H1 (cell line): ENCODE measurements around the gene HERC4. TPM values are rescaled to one million over a fixed set of nuclear protein-coding genes. Genes with fewer than 3 reads are reported as not detected.

Source experiments
- ASH2L ChIP-seq: fragments of 200-600, 300-600 bp; sonication (generic); IDR thresholded peaks from one replicate; pipeline ENCODE4 v1.7.1; 2017; ENCODE audit warnings: low read length
- CHD2 ChIP-seq: IDR thresholded peaks from 2 replicates; pipeline ENCODE4 v1.6.1; 2012; ENCODE audit warnings: low read length, improper control_type of control experiment
- KDM1A ChIP-seq: fragments of 200-600, 300-600 bp; sonication (generic); IDR thresholded peaks from 2 replicates; pipeline ENCODE4 v1.7.1; 2016; ENCODE audit warnings: mild to moderate bottlenecking, low read length, borderline replicate concordance
- KDM5A ChIP-seq: fragments of 200-600 bp; IDR thresholded peaks from 2 replicates; pipeline ENCODE4 v1.7.1; 2012; ENCODE audit warnings: mild to moderate bottlenecking, low read length, inconsistent platforms, mixed read lengths
- POLR2A ChIP-seq, 2 experiments: IDR thresholded peaks; 1 replicate in 1 of 2; 2 replicates in 1 of 2; pipeline ENCODE4 v1.6.1; 2011; ENCODE audit warnings: low read depth in 2 of 2, low read length in 2 of 2, mild to moderate bottlenecking in 2 of 2; ENCODE audit errors: control extremely low read depth in 1 of 2
- RBBP5 ChIP-seq: IDR thresholded peaks from 2 replicates; pipeline ENCODE4 v1.7.1; 2012; ENCODE audit warnings: low read depth, mild to moderate bottlenecking, inconsistent platforms, low read length, moderate library complexity, borderline replicate concordance
- RFX5 ChIP-seq: IDR thresholded peaks from 2 replicates; pipeline ENCODE4 v1.6.1; 2011; ENCODE audit warnings: low read depth, low read length, improper control_type of control experiment, borderline replicate concordance
- SRF ChIP-seq: IDR thresholded peaks from 2 replicates; pipeline ENCODE4 v1.6.1; 2011; ENCODE audit warnings: mild to moderate bottlenecking, low read depth, low read length, moderate library complexity
- polyA plus RNA-seq, 7 experiments: library from polyadenylated mRNA; depleted of rRNA in 3 of 7; stranded (reverse) in 5 of 7; unstranded in 2 of 7; fragments of >200 nt in 5 of 7; fragments of 200-250 nt in 2 of 7; gene quantifications; 1 replicate in 5 of 7; 2 replicates in 1 of 7; 4 replicates in 1 of 7; pipeline versions ENCODE4 v1.2.1 to v1.2.3, GENCODE V29; 2011 to 2013; ENCODE audit warnings: missing spikeins in 2 of 7, mixed read lengths in 2 of 7
- total RNA-seq: library from RNA; stranded (reverse); fragmentation: NEBNext Ultra II Directional; extraction: Animal tissue kit (Norgen Biotek cat#: 25700); gene quantifications from 2 replicates; pipeline ENCODE4 v1.2.1, GENCODE V29; 2021
- TF ChIP-seq, protein P1 (sequence below): fragments of 300-600 bp; sonication (generic); IDR thresholded peaks from 2 replicates; pipeline ENCODE4 v1.7.1; 2012; ENCODE audit warnings: low read length, moderate library complexity, mild to moderate bottlenecking, inconsistent platforms; ENCODE audit not compliant: insufficient replicate concordance
- TF ChIP-seq, protein P2 (sequence below): IDR thresholded peaks from 2 replicates; pipeline ENCODE4 v1.6.1; 2011; ENCODE audit warnings: low read depth, mild to moderate bottlenecking, low read length; ENCODE audit not compliant: insufficient read depth

HERC4 gene
- total and polyA plus RNA-seq, 2 of the 8 experiments (the other 6 are each of a cell fraction or from before 2014, with no cell fraction given) = 7.5 to 44.0 TPM

- TF ChIP-seq, protein P1, sequence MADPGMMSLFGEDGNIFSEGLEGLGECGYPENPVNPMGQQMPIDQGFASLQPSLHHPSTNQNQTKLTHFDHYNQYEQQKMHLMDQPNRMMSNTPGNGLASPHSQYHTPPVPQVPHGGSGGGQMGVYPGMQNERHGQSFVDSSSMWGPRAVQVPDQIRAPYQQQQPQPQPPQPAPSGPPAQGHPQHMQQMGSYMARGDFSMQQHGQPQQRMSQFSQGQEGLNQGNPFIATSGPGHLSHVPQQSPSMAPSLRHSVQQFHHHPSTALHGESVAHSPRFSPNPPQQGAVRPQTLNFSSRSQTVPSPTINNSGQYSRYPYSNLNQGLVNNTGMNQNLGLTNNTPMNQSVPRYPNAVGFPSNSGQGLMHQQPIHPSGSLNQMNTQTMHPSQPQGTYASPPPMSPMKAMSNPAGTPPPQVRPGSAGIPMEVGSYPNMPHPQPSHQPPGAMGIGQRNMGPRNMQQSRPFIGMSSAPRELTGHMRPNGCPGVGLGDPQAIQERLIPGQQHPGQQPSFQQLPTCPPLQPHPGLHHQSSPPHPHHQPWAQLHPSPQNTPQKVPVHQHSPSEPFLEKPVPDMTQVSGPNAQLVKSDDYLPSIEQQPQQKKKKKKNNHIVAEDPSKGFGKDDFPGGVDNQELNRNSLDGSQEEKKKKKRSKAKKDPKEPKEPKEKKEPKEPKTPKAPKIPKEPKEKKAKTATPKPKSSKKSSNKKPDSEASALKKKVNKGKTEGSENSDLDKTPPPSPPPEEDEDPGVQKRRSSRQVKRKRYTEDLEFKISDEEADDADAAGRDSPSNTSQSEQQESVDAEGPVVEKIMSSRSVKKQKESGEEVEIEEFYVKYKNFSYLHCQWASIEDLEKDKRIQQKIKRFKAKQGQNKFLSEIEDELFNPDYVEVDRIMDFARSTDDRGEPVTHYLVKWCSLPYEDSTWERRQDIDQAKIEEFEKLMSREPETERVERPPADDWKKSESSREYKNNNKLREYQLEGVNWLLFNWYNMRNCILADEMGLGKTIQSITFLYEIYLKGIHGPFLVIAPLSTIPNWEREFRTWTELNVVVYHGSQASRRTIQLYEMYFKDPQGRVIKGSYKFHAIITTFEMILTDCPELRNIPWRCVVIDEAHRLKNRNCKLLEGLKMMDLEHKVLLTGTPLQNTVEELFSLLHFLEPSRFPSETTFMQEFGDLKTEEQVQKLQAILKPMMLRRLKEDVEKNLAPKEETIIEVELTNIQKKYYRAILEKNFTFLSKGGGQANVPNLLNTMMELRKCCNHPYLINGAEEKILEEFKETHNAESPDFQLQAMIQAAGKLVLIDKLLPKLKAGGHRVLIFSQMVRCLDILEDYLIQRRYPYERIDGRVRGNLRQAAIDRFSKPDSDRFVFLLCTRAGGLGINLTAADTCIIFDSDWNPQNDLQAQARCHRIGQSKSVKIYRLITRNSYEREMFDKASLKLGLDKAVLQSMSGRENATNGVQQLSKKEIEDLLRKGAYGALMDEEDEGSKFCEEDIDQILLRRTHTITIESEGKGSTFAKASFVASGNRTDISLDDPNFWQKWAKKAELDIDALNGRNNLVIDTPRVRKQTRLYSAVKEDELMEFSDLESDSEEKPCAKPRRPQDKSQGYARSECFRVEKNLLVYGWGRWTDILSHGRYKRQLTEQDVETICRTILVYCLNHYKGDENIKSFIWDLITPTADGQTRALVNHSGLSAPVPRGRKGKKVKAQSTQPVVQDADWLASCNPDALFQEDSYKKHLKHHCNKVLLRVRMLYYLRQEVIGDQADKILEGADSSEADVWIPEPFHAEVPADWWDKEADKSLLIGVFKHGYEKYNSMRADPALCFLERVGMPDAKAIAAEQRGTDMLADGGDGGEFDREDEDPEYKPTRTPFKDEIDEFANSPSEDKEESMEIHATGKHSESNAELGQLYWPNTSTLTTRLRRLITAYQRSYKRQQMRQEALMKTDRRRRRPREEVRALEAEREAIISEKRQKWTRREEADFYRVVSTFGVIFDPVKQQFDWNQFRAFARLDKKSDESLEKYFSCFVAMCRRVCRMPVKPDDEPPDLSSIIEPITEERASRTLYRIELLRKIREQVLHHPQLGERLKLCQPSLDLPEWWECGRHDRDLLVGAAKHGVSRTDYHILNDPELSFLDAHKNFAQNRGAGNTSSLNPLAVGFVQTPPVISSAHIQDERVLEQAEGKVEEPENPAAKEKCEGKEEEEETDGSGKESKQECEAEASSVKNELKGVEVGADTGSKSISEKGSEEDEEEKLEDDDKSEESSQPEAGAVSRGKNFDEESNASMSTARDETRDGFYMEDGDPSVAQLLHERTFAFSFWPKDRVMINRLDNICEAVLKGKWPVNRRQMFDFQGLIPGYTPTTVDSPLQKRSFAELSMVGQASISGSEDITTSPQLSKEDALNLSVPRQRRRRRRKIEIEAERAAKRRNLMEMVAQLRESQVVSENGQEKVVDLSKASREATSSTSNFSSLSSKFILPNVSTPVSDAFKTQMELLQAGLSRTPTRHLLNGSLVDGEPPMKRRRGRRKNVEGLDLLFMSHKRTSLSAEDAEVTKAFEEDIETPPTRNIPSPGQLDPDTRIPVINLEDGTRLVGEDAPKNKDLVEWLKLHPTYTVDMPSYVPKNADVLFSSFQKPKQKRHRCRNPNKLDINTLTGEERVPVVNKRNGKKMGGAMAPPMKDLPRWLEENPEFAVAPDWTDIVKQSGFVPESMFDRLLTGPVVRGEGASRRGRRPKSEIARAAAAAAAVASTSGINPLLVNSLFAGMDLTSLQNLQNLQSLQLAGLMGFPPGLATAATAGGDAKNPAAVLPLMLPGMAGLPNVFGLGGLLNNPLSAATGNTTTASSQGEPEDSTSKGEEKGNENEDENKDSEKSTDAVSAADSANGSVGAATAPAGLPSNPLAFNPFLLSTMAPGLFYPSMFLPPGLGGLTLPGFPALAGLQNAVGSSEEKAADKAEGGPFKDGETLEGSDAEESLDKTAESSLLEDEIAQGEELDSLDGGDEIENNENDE = no peak
- TF ChIP-seq KDM5A = no peak
- TF ChIP-seq, protein P2, sequence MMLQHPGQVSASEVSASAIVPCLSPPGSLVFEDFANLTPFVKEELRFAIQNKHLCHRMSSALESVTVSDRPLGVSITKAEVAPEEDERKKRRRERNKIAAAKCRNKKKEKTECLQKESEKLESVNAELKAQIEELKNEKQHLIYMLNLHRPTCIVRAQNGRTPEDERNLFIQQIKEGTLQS = no peak
- no peak for TF ChIP-seq POLR2A (IDR thresholded peaks at IDR 0.05; ENCODE audit: control extremely low read depth in 1 of 2, low read depth in 2 of 2, low read length in 2 of 2)
- no peak for TF ChIP-seq SRF
- TF ChIP-seq KDM1A = no peak
- no peak for TF ChIP-seq RBBP5
- TF ChIP-seq RFX5 = no peak
- TF ChIP-seq ASH2L = no peak
- no peak for TF ChIP-seq CHD2
Observed at GRCh38 chr10:67926951-67927350, 148.1 kb downstream of the HERC4 start (continued).
